ENCODE data around the gene MDM4. TPM values are rescaled to one million over a fixed set of nuclear protein-coding genes. Genes with fewer than 3 reads are reported as not detected.

Gene MDM4
- total RNA-seq, 1 experiment from 2014 or later = 174 TPM

DNA sequence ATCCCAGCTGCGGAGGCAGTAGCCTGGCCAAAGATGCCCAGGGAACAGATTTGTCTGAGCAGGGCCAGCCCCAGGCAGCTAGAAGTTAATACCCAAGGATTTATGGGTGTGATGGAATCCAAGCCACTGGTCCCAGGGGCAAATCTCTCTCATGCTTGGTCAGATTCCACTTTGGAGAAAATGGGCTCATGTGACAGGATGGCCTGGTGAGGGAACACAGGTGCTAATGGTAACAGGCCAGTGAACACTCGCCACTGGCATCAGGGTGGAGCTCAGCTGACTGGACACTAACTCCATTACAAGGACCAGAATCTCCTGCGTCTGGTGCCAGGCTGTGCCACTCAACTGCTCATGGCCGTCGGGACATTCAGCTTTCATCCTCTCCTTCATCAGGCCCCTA, 12.0 kb downstream of the MDM4 start:
- H3K9me3 Mint-ChIP-seq (ENCODE audit: unreplicated experiment) = peaks cover 14% of the 10 kb centered on the region
- CTCF ChIA-PET = interaction anchor here (0.6 to 3.2 kb wide), 7 partner anchors 10 to 281 kb away, joined by 3 to 19 read pairs (median 3); partner anchors contain the start of gene MDM4
- TF ChIP-seq, protein P1, sequence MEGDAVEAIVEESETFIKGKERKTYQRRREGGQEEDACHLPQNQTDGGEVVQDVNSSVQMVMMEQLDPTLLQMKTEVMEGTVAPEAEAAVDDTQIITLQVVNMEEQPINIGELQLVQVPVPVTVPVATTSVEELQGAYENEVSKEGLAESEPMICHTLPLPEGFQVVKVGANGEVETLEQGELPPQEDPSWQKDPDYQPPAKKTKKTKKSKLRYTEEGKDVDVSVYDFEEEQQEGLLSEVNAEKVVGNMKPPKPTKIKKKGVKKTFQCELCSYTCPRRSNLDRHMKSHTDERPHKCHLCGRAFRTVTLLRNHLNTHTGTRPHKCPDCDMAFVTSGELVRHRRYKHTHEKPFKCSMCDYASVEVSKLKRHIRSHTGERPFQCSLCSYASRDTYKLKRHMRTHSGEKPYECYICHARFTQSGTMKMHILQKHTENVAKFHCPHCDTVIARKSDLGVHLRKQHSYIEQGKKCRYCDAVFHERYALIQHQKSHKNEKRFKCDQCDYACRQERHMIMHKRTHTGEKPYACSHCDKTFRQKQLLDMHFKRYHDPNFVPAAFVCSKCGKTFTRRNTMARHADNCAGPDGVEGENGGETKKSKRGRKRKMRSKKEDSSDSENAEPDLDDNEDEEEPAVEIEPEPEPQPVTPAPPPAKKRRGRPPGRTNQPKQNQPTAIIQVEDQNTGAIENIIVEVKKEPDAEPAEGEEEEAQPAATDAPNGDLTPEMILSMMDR (IDR thresholded peaks at IDR 0.05; ENCODE audit: unreplicated experiment) = no peak
- H3K4me3 Mint-ChIP-seq (ENCODE audit: unreplicated experiment) = no peak overlapping the region
- BruUV-seq (replicated peaks) = no TSS peak
- no peaks in the 10 kb centered on the region for H3K27me3 Mint-ChIP-seq (ENCODE audit: insufficient read depth, unreplicated experiment)
- POLR2A ChIA-PET = interaction anchor here (1.2 to 7.4 kb wide), 5 partner anchors 10 to 22 kb away, joined by 3 to 99 read pairs (median 5); partner anchors contain the start of gene MDM4
- H3K36me3 Mint-ChIP-seq (ENCODE audit: insufficient read depth, unreplicated experiment) = peaks cover 100% of the 10 kb centered on the region
- no peak for DNase-seq (ENCODE audit: unreplicated experiment)
- H3K27ac Mint-ChIP-seq (ENCODE audit: low read depth, unreplicated experiment) = no peak overlapping the region
- peaks cover 15% of the 10 kb centered on the region for H3K4me1 Mint-ChIP-seq (ENCODE audit: insufficient read depth, unreplicated experiment)
- intact Hi-C loops (cut with micrococcal nuclease) = no loop called here

DNA sequence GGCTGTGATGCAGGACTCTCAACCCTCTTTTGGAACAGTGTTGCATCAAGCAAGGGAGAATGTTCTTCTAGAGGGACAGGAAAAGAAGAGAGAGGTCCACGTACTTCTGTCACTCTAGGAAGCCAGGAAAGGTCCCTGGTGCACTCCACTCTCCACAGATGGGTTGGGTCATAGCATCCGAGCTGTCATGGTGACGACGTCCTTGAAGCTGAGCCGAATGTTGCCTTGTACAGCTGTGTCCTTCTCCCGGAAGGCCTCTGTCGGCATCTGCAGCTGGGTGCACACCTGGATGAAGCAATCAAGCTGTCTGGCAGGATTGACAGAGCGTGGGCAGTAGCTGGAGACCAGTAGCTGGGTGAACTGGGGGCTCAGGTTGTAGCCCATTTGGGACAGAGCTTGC, 12.5 kb downstream of the MDM4 start:
- Mint-ChIP-seq H3K4me3 (ENCODE audit: unreplicated experiment) (no peak overlapping the region), H3K27ac (ENCODE audit: low read depth, unreplicated experiment) (no peak overlapping the region), H3K4me1 (ENCODE audit: insufficient read depth, unreplicated experiment) (peaks cover 13% of the 10 kb centered on the region), H3K36me3 (ENCODE audit: insufficient read depth, unreplicated experiment) (peaks cover 100% of the 10 kb centered on the region), H3K27me3 (ENCODE audit: insufficient read depth, unreplicated experiment) (no peaks in the 10 kb centered on the region), H3K9me3 (ENCODE audit: unreplicated experiment) (peaks cover 12% of the 10 kb centered on the region)
- BruUV-seq (replicated peaks) = no TSS peak
- TF ChIP-seq, protein P1 (IDR thresholded peaks at IDR 0.05; ENCODE audit: unreplicated experiment) = no peak
- CTCF ChIA-PET = interaction anchor here (0.6 to 3.2 kb wide), 6 partner anchors 9 to 279 kb away, joined by 3 to 19 read pairs (median 4); no protein-coding TSS in a partner anchor
- DNase-seq (ENCODE audit: unreplicated experiment) = no peak
- POLR2A ChIA-PET = interaction anchor here (0.6 to 7.4 kb wide), 6 partner anchors 10 to 26 kb away, joined by 3 to 99 read pairs (median 4); partner anchors contain the start of gene MDM4
- intact Hi-C loops (cut with micrococcal nuclease) = no loop called here

DNA sequence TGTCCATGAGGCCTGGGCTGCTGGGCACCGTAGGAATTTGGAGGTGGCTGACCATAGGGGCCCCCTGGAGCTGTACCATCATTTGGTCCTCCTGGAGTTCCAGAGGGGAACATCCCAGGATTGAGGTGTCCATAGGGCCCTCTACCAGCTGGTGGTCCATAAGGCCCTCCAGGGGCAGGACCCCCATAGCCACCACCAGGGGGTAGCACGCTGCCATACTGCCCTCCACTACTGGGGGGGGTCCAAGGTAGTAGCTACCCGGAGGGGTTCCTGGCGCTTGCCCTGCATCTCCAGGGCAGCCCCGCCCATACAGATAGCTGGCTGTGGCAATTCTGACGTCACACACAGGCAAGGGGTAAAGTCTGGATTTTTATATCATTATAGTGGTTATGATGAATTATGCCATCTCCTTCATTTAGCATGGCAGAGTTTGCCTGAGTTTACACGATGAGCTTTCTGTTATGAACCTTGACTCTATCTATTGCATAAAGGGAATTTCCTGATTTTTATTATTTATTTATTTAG, 13.2 kb downstream of the MDM4 start:
- Mint-ChIP-seq H3K4me1 (ENCODE audit: insufficient read depth, unreplicated experiment) (peaks cover 8% of the 10 kb centered on the region), H3K27ac (ENCODE audit: low read depth, unreplicated experiment) (no peak overlapping the region), H3K4me3 (ENCODE audit: unreplicated experiment) (no peak overlapping the region), H3K36me3 (ENCODE audit: insufficient read depth, unreplicated experiment) (peaks cover 100% of the 10 kb centered on the region), H3K27me3 (ENCODE audit: insufficient read depth, unreplicated experiment) (no peaks in the 10 kb centered on the region), H3K9me3 (ENCODE audit: unreplicated experiment) (peaks cover 6% of the 10 kb centered on the region)
- CTCF ChIA-PET = interaction anchor here (0.6 to 3.2 kb wide), 10 partner anchors 8 to 278 kb away, joined by 3 to 19 read pairs (median 4); partner anchors contain the start of gene MDM4
- POLR2A ChIA-PET = interaction anchor here (0.6 to 7.4 kb wide), 3 partner anchors 13 to 25 kb away, joined by 3 to 99 read pairs (median 5); partner anchors contain the start of gene MDM4
- DNase-seq (ENCODE audit: unreplicated experiment) = no peak
- intact Hi-C loops (cut with micrococcal nuclease) = no loop called here
- BruUV-seq (replicated peaks) = no TSS peak
- TF ChIP-seq, protein P1 (IDR thresholded peaks at IDR 0.05; ENCODE audit: unreplicated experiment) = no peak

DNA sequence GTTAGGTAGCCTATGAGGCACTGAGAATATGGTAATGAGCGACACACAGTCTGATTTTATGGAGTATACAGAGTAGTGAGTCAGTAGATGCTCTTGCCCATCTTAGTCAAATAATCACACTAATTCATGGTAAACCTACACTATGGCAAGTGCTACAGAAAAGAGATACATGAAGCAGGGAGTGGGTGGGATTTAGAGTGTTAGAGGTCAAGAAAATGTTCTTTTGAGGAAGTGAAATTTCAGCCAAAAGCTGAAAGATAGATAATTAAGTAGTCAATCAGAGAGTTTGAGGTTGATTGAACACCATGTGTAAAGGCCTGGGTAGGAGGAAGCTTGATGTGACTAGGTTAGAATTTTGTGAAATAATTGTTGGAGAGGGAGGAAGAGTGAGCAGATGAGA, 14.7 kb downstream of the MDM4 start:
- intact Hi-C loops (cut with micrococcal nuclease) = no loop called here
- CTCF ChIA-PET = interaction anchor here (0.8 to 1.8 kb wide), 7 partner anchors 13 to 276 kb away, joined by 3 to 10 read pairs (median 4); no protein-coding TSS in a partner anchor
- peaks cover 100% of the 10 kb centered on the region for H3K36me3 Mint-ChIP-seq (ENCODE audit: insufficient read depth, unreplicated experiment)
- no peak overlapping the region for H3K27ac Mint-ChIP-seq (ENCODE audit: low read depth, unreplicated experiment)
- POLR2A ChIA-PET = interaction anchor here (0.9 to 7.4 kb wide), 5 partner anchors 9 to 15 kb away, joined by 3 to 99 read pairs (median 5); partner anchors contain the start of gene MDM4
- no peak for DNase-seq (ENCODE audit: unreplicated experiment)
- TF ChIP-seq, protein P1 (IDR thresholded peaks at IDR 0.05; ENCODE audit: unreplicated experiment) = no peak
- H3K27me3 Mint-ChIP-seq (ENCODE audit: insufficient read depth, unreplicated experiment) = no peaks in the 10 kb centered on the region
- no TSS peak for BruUV-seq (replicated peaks)
- no peaks in the 10 kb centered on the region for H3K9me3 Mint-ChIP-seq (ENCODE audit: unreplicated experiment)
- H3K4me1 Mint-ChIP-seq (ENCODE audit: insufficient read depth, unreplicated experiment) = no peaks in the 10 kb centered on the region
- H3K4me3 Mint-ChIP-seq (ENCODE audit: unreplicated experiment) = no peak overlapping the region
